GM18858 (cell line): ENCODE measurements around the gene ZBED1.
"Not testable (repeated sequence)": the region's sequence is repeated elsewhere in the genome, so short reads cannot be mapped to it uniquely, and the experiment has no call there.

Experiments used
- ATAC-seq: cut with Tn5 transposase; IDR thresholded peaks from one replicate; pipeline ENCODE4 v1.9.1; 2021; ENCODE audit not compliant: unreplicated experiment

Gene ZBED1

DNA sequence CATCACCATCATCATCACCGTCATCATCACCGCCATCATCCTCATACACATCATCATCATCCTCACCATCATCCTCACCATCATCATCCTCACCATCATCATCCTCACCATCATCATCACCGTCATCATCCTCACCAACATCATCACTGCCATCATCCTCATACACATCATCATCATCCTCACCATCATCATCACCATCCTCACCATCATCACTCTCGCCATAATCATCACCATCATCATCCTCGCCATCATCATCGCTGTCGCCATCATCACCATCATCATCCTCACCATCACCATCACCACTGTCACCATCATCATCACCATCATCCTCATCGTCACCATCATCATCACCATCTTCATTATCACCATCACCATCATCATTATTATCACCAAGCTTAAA, 19.8 kb upstream of the ZBED1 start:
- ATAC-seq: no peak

DNA sequence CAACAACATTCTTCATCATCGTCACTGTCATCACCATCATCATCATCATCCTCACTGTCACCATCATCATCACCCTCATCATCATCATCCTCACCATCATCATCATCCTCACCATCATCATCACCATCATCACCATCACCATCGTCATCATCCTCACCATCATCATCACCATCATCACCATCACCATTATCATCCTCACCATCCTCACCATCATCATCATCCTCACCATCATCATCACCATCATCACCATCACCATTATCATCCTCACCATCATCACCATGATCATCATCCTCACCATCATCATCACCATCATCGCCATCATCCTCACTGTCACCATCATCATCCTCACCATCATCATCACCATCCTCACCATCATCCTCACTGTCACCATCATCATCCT, 18.9 kb upstream of the ZBED1 start:
- ATAC-seq: not testable (repeated sequence)

DNA sequence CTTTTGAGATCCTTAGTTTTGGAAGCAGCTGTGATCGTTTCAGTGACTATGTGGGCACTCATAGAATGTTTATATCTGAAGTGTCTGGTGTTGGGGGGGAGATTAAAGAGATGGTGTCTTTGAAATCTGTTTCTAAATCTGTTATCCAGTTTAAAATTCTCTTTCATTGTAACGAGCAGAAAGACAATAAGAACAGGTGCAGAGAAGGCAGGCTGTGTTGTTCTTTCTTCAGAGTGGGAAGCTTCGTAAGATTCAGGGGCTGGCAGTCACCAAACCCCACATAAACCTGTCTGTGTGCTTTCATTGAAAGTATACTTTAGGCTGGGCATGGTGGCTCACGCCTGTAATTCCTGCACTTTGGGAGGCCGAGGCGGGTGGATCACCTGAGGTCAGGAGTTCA, 16.3 kb upstream of the ZBED1 start:
- ATAC-seq: peak; percentile 2

DNA sequence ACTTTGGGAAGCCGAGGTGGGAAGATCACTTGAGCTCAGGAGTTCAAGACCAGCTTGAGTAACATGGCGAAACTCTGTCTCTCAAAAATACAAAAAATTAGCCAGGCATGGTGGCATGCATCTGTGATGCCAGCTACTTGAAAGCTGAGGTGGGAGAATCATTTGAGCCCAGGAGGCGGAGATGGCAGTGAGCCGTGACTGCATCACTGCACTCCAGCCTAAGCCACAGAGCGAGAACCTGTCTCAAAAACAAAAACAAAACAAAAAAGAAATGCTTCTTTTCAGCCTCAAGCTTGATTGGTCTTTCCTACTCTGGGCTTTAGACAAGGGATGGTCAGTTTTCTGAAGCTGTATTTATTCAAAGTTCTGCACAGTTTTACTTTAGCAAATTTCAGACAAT, 15.8 kb upstream of the ZBED1 start:
- peak; percentile 64 for ATAC-seq

DNA sequence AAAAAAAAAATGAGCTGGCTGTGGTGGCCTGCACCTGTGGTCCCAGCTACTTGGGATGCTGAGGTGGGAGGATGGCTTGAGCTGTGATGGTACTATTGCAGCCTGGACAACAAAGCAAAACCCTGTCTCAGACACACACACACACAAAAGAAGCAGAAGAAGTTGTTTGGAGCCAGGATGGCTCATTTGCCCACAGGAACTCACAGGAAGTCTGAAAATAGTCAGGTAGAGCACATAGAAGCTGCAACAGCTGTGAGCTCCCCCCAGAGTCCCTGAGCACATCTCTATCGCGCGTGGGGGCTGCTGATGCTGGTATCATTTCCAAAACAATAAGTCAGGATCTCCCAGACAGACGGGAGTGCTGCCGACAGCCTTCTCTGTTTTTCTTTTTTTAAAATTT, 13.4 kb upstream of the ZBED1 start:
- no peak for ATAC-seq

DNA sequence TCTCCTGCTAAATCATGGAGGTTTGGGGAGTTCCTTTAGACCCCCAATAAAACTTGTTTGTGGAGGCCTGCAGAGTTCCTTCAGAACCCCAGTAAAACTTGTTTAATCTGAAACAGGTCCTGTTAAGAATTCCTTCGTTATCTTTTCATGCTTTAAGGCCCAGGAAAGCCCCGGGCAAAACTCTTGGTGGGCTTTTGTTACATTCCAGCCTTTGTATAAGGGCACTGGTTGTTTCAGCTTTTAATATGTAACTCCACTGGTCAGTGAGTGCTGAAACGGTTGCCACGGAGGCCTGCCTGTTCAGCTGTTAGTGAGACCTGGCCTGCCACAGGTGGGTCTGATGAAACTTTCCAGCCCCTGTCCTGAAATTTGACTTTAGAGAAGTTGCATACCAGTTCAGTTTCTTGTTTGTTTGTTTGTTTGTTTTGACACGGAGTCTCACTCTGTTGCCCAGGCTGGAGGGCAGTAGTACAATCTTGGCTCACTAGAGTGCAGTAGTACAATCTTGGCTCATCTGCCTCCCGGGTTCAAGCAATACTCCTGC, 12.4 kb upstream of the ZBED1 start:
- ATAC-seq: no peak

DNA sequence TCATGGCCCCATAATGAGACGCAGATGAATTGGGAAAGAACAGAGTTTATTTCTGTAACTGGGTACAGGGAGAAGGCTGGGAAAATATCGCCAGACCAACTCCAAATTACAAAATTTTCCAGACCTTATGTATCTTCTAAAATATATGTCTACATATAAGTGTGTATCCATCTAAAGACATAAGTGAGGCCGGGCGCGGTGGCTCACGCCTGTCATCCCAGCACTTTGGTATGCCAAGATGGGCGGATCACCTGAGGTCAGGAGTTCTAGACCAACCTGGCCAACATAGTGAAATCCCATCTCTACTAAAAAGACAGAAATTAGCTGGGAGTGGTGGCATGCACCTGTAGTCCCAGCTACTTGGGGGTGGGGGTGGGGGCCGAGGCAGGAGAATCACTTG, 11.7 kb upstream of the ZBED1 start:
- no peak for ATAC-seq

DNA sequence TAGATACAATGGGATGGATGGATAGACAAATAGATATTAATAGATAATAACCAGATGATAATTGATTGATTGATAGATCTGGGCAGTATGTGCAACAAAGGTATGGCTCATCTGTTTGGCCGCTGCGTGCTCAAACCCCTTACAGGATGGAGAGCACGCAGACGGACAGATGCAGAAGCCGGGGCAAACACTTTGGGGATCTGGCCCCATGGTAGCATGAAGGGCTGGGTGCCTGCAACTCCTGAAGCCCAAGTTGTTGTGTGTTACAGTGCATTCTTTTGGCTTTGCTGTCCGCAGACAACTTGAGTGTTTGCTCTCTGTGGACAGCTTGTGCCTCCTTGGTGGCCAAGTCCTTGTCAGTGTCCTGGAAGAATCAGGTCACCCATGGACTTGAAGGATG, 10.6 kb upstream of the ZBED1 start:
- ATAC-seq: no peak

DNA sequence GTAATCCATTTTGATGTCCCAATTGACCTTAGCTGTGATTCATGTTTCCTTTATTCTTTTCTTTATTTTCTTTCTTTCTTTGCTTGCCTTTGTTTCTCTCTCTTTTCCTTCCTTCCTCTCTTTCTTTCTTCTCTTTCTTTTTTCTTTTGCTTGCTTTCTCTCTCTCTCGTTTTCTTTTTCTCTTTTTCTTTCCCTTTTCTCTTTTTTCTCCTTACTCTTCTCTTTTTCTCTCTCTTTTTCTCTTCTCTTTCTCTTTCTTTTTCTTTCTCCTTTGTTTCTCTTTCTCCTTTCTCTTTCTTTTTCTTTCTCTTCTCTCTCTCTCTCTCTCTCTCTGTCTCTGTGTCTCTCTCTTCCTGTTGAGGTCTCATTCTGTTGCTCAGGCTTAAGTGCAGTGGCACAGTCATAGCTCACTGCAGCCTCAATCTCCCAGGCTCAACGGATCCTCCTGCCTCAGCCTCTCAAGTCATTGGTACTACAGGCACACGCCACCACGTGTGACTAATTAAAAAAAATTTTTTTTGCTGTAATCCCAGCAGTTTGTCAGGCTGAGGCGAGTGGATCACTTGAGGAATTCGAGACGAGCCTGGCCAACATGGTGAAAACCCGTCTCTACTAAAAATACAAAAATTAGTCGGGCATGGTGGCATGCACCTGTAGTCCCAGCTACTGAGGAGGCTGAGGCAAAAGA, 8.0 kb upstream of the ZBED1 start:
- no peak for ATAC-seq

DNA sequence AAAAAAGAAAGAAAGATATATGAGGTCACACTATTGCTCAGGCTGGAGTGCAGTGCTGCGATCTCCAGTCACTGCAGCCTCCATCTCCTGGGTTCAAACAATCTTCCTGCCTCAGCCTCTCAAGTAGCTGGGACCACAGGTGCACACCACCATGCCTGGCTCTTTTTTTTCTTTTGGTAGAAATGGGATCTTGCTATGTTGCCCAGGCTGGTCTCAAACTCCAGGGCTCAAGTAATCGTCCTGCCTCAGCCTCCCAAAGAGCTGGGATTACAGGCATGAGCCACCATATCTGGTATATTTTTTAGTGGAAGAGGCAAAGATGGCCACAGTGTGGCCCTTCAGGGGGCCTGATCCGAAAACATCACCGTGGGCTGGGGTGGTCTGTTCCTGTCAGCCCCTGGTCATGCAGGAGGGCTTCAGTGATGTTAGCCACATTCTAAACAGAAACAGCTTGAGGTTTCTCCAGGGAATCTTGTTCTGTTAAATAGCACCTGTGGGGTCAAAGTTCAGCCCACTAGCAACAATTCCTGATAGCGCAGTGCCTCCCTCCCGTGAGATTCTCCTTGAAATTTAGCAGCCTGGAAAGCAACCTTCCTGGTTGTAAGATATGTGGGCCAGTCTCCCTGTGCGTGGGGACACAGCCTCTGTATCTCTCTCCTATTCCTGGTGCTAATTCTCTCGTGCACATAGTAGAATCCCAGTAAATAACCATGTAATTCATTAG, 7.3 kb upstream of the ZBED1 start:
- ATAC-seq: no peak

DNA sequence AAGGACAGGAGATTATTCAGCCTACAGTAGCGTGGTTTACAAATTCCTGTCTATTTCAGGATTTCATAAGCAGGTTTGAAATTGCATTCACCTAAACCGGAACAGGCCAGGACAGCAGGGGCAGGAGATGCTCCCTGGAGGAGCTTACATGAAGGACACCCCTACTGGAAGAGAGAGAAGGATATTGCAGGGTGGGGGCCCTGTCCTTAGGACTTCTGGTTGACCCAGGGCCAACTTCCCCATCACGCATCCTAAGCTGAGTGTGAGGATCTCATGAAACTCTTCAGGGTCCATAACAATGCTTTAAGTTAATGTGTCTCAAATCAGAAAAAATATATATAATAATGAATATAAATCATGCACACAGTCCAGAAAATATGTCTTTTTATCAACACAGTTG, 6.4 kb upstream of the ZBED1 start:
- ATAC-seq: no peak

DNA sequence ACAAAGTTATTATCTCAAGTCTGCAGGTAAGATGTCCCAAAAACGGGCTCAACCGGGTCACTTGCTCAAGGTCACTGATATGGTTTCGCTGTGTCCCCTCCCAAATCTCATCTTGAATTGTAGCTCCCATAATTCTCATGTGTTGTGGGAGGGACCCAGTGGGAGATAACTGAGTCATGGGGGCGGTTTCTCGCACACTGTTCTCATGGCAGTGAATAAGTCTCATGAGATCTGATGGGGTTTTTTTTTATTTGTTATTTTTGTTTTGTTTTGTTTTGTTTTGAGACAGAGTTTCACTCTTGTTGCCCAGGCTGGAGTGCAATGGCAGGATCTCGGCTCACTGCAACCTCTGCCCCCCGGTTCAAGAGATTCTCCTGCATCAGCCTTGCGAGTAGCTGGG, 4.6 kb upstream of the ZBED1 start:
- ATAC-seq: not testable (repeated sequence)

DNA sequence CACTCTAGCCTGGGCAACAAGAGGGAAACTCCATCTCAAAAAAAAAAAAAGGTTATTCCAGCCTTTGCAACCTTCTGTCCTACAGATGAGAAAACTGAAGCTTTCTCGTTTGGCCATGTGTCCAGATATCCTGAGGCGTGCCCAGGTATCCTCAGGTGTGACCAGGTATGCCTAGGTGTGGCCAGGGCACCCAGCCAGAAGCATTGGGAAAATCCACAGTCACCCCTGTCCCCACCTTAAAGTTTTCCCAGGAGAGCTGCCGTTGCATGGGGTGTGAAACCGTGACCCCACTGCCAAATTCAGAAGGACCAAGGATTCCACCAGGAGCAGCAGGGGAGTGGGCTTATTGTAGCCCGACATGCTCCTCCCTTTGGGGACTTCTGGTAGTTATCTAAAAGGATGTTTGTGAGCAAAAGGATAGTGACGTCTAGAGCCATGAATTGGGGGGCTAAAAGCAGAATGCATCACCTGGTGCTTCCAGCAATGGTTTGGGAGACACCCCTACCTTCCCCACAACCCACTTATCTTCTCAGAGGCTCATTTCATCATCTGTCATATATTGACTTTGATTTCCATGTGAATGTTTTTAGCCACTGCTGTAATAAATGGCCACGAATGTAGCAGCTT, 4.0 kb upstream of the ZBED1 start:
- no peak for ATAC-seq

DNA sequence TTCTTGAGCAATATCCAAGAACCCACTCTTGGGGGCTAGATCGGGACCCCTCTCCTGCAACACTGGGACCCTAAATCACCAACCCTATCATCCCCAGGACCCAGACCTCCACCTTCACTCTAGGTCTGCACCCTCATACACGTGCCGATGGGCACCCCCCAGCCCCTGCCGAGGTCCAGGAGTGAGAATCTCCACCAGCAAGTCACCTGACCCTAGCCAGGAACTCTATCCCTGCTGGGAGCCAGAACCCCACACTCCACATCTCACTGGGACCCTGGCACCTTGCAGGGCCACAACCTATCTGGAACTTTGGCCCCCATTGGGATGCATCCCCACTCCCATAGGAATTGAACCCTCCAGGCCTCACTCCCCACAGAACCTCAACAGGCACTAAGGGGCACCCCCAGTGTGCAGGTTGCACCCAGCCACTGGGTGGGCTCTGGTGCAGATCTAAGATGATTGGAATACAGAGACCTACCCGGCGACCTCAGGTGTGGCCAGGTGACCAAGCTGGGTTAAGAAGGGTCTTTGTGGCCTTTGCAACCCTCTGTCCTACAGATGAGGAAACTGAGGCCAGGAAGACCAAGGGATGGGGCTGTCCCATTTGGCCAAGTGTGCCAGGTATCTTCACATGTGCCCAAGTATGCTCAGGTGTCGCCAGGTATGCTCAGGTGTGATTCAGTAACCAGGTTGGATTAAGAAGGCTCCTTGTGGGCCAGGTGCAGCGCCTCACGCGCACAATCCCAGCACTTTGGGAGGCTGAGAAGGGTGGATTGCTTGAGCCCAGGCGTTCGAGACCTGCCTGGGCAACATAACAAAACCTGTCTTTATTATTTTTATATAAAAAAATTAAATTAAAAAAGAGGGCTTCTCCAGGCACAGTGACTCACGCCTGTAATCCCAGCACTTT, 3.1 kb upstream of the ZBED1 start:
- ATAC-seq: no peak

DNA sequence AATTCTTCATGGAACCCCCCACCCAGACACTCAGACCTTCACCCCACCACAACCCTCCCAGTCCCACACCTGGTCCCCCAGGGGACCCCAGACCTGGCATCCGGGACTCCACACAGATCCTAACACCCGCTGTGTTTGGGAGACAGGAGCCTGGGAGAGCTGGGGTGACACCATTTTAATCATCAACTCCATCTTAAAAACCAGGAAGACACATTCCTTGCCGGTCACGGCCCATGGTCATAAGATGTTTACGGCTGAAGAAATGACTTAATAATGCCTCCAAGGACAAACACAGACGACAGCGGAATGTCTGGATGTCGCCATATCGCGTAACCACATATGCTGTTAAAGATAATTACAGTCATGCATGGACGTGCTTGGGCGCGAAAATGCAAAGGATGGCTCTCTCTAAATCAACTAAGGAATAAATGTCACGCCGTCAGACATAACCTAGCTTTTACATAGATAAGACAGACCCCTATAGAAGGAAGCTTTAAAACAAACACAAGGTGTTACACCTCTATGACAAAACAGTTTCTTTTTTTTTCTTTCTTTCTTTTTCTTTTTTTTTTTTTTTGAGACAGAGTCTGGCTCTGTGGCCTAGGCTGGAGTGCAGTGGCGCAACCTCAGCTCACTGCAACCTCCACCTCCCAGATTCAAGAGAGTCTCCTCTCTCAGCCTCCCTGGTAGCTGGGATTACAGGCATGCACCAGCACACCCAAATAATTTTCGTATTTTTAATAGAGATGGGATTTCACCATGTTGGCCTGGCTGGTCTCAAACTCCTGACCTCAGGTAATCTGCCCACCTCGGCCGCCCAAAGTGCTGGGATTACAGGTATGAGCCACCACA, 2.1 kb upstream of the ZBED1 start:
- ATAC-seq: no peak

DNA sequence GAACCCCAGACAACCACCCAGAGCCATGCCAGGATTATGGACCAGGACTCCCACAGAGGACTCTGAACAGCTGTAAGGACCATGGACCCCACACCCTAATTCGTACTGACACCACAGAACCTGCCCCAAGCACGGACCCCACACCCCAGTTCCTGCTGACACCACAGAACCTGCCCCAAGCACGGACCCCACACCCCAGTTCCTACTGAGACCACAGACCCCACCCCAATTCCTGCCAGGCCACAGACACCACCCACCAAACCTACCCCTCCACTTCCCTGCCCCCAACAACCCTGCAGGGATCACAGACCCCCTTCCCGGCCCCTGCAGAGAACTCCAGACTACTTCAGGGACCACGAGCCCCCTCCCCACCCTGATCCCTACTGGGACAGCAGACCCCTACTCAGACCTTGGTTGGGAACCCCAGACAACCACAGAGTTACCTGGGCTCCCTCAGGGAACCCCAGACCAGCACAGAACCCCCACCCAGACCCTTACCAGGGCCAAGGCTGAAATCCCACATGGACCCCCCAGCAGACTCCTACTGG, 1.4 kb upstream of the ZBED1 start:
- no peak for ATAC-seq

DNA sequence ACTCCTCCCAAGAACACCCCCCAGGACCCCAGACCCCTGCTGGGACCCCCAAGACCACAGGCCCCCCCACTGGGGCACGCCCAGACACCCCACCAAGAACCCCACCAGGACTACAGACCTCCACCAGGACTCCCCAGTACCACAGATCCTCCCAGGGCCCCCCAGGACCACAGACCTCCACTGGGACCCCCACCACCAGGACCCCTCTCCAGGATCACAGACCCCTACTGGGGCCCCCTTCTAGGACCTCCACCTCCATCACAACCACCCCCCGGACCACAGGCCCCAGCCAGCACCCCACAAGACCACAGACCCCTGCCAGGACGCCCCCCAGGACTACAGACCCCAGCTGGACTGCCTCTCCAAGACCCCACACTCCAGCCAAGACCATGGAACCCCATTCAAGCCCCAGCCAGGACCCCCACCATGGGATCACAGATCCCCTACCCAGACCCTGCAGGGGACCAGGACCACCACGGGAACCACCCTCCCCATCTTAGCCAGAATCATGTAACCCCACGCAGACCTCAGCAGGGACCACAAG, 855 bp upstream of the ZBED1 start:
- ATAC-seq: no peak

DNA sequence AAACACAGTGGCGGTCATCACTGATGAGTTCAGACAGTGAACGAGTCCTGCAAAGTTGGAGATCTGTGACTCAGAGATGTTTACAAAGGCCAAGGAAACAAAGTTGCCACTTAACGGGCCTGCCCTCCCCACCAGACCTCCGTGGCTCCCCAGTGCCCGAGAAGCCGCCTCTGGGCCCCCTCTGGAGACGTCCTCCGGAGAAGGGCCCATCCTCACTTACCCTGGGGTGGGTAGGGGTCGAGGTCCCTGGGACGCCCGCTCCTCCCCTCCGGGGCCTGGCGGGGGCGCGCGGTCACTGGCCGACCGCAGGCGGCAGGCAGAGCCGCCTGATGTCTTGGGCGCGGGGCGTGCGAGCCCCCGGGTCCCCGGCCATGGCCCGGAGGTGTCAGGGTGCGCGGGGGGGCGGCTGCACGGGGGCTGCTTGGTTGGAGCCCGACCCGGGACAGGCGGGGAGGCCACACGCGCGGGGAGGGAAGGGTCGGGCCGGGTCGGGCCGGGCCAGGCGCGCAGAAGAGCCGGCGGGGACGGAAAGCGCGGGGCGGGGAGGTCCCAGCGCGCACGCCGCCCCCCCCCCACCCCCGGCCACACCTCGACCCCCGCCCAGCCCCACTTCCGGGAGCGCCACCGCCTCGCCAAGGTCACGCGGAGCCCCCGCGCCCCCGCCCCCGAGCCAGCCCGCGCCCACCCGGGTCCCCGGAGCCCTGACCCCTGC, 529 bp downstream of the ZBED1 start:
- no peak for ATAC-seq

DNA sequence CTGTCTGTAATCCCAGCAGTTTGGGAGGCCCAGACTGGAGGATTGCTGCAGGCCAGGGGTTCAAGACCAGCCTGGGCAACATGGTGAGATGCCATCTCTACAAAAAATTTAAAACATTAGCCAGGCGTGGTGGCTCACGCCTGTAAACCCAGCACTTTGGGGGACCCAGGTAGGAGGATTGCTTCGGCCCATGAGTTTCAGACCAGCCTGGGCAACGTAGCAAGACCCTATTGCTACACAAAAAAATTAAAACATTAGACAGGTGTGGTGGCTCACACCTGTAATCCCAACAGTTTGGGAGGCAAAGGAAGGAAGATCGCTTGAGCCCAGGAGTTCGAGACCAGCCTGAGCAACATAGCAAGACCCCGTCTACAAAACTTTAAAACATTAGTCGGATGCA, 1.3 kb downstream of the ZBED1 start:
- ATAC-seq: no peak
